Ecto neural progenitor cell (in vitro differentiated cells): ENCODE measurements around the gene SNAPC5.

ENCODE experiments used
- DNase-seq: peaks from one replicate; pipeline ENCODE4 v3.0.0-alpha.2; 2018; ENCODE audit warnings: low spot score

SNAPC5 gene

GRCh38 chr15:66459818-66460615 lies 37.5 kb downstream of the SNAPC5 start:
- DNase-seq: no peak

DNA sequence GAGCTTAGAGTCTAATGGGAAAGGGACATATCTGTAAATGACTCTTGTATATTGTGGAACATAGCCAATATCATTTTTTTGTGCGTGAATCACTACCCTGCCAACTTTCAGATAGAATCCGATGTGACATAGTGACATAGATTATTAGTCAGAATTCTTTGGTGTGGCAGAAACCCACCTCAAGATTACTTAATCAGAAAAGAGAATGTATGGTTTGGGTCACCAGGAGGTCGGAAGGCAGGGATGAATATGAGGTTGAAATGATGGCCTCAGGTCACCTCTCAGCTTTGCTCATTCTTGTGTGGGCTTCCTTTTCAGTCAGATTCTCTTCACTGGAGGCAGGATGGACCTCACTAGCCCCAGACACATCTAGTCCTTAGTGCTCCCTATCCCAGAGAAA lies 41.4 kb downstream of the SNAPC5 start:
- no peak for DNase-seq

- DNase-seq: no peak
Measured at GRCh38 chr15:66454143-66454542, 43.4 kb downstream of the SNAPC5 start.

- DNase-seq: no peak
Measured at GRCh38 chr15:66452971-66453580, 44.5 kb downstream of the SNAPC5 start.

GRCh38 chr15:66452420-66452819 lies 45.1 kb downstream of the SNAPC5 start:
- no peak for DNase-seq
